Measurements from ENCODE around the gene POP4. TPM values are rescaled to one million over a fixed set of nuclear protein-coding genes. Genes with fewer than 3 reads are reported as not detected.

POP4 gene
- total and polyA plus RNA-seq, 2 of the 13 experiments (the other 11 are each of a cell fraction or from before 2014, with no cell fraction given), result 32.2 to 84.0 TPM

DNA sequence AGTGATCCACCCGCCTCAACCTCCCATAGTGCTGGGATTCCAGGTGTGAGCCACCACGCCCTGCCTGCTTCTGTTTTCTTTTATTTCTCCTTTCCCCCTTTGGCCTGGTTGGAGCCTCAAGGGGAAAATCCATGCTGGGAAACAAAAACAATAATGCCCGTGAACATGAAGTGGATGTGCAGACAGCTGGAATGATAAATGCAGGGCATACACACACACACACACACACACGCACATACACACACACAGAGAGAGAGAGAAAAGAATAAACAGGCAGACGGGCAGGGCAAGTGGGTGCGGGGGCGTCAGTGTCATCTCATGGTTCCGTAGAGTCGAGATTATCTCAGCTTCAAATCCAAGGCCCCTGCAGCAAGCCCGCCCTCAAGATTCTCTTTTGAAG, 54.8 kb downstream of the POP4 start (continued):
- TF ChIP-seq ZNF530 (CRISPR knock-in tag; IDR thresholded peaks at IDR 0.05; ENCODE audit: low read depth) (no peak), DNMT3B (CRISPR knock-in tag; conservative IDR thresholded peaks at IDR 0.05) (no peak), KMT2A (CRISPR knock-in tag; IDR thresholded peaks at IDR 0.05) (no peak), EEA1 (CRISPR knock-in tag; IDR thresholded peaks at IDR 0.05; ENCODE audit: borderline replicate concordance) (no peak), ZNF709 (CRISPR knock-in tag; IDR thresholded peaks at IDR 0.05) (no peak)

DNA sequence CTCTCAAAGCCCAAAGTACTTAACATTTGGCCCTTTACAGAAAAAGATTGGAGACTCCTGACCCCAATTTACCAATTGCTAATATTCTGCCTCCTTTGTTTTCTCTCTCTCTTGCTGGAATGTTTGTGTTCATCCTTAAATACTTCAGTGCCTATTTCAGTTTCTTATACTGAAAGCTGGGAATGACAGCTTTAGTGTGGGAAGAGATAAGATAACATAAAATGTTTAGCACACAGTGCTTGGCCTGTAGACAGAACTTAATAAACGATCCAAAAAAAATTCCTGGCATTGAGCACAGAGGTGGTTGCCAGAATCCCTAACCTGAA, 56.2 kb downstream of the POP4 start:
- Histone ChIP-seq H4K20me1 (ENCODE audit: insufficient read depth, low read length) (no peaks in the 10 kb centered on the region), H3K79me2 (ENCODE audit: insufficient read depth, low read length) (no peaks in the 10 kb centered on the region), H3K4me2 (ENCODE audit: low read depth, low read length) (no peak overlapping the region), H3K9me3 (ENCODE audit: low read length) (no peaks in the 10 kb centered on the region), H3K27ac (ENCODE audit: extremely low read length, insufficient read depth, low read length) (no peak overlapping the region), H3K27me3 (ENCODE audit: control insufficient read depth in 1 of 2, insufficient read depth in 2 of 2, low read length in 2 of 2) (peaks cover 10 to 20% of the 10 kb centered on the region in 2 experiments; a peak in 4 of 5 replicates), H3K4me1 (ENCODE audit: insufficient read depth, low read length) (peaks cover 32% of the 10 kb centered on the region), H3K9ac (ENCODE audit: insufficient read depth, low read depth, low read length) (no peak overlapping the region), H3K4me3 (replicated peaks in 1 of 3; ENCODE audit: insufficient read depth in 1 of 3, low read depth in 2 of 3, low read length in 3 of 3) (no peak overlapping the region), H2AFZ (ENCODE audit: low read length) (no peak overlapping the region), H3K36me3 (replicated peaks in 1 of 2; ENCODE audit: control insufficient read depth in 1 of 2, insufficient read depth in 2 of 2, low read length in 2 of 2) (no peaks in the 10 kb centered on the region)
- no peak for FAIRE-seq
- ChIA-PET POLR2A (interaction anchor here (1.3 kb wide), 1 partner anchor 56 kb away, joined by 5 read pairs; the partner anchor contains the start of gene POP4), CTCF (ENCODE audit: low intra/inter-chr PET ratio, low total read pairs) (no interaction called here)
- no peak for ATAC-seq
- in situ Hi-C loops (cut with HindIII; ENCODE audit: extremely low pct_ligation_motif_present, low pct_unique_long_range_greater_than_20kb) (no loop called here), intact Hi-C loops (cut with micrococcal nuclease; ENCODE audit: unreplicated experiment) (no loop called here)
- BruUV-seq (replicated peaks), result no TSS peak
- no peak for DNase-seq (ENCODE audit: low spot score)
- WGBS (ENCODE audit: low lambda C conversion rate), result 0% methylated on average over 1 of the region's 1 CpG
- TF ChIP-seq CENPX (CRISPR knock-in tag; IDR thresholded peaks at IDR 0.05), result no peak
- no peak for TF ChIP-seq ZNF263 (CRISPR knock-in tag; IDR thresholded peaks at IDR 0.05)
- no peak for TF ChIP-seq RAD21 (CRISPR knock-in tag; IDR thresholded peaks at IDR 0.05)
- no peak for TF ChIP-seq AGO1 (IDR thresholded peaks at IDR 0.05; ENCODE audit: low read depth, low read length, poor library complexity, severe bottlenecking)
- no peak for TF ChIP-seq ZNF234 (CRISPR knock-in tag; conservative IDR thresholded peaks at IDR 0.05)
- TF ChIP-seq ZNF841 (CRISPR knock-in tag; IDR thresholded peaks at IDR 0.05; ENCODE audit: borderline replicate concordance), result no peak
- no peak for TF ChIP-seq ZNF33A (CRISPR knock-in tag; IDR thresholded peaks at IDR 0.05; ENCODE audit: borderline replicate concordance)
- no peak for TF ChIP-seq NR3C1 (CRISPR knock-in tag; IDR thresholded peaks at IDR 0.05)
- TF ChIP-seq, protein P1, sequence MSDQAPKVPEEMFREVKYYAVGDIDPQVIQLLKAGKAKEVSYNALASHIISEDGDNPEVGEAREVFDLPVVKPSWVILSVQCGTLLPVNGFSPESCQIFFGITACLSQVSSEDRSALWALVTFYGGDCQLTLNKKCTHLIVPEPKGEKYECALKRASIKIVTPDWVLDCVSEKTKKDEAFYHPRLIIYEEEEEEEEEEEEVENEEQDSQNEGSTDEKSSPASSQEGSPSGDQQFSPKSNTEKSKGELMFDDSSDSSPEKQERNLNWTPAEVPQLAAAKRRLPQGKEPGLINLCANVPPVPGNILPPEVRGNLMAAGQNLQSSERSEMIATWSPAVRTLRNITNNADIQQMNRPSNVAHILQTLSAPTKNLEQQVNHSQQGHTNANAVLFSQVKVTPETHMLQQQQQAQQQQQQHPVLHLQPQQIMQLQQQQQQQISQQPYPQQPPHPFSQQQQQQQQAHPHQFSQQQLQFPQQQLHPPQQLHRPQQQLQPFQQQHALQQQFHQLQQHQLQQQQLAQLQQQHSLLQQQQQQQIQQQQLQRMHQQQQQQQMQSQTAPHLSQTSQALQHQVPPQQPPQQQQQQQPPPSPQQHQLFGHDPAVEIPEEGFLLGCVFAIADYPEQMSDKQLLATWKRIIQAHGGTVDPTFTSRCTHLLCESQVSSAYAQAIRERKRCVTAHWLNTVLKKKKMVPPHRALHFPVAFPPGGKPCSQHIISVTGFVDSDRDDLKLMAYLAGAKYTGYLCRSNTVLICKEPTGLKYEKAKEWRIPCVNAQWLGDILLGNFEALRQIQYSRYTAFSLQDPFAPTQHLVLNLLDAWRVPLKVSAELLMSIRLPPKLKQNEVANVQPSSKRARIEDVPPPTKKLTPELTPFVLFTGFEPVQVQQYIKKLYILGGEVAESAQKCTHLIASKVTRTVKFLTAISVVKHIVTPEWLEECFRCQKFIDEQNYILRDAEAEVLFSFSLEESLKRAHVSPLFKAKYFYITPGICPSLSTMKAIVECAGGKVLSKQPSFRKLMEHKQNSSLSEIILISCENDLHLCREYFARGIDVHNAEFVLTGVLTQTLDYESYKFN (CRISPR knock-in tag; conservative IDR thresholded peaks at IDR 0.05), result no peak
